OCI-LY3 (cell line): ENCODE results near the gene AOAH.

Source experiments
- H2AFZ ChIP-seq: fragments of 200-600, 300-600 bp; shearing (Covaris generic); 2 replicates; pipeline ENCODE4 v1.6.0; 2014; ENCODE audit warnings: antibody characterized with exemption, low read depth, low read length
- H3K27ac ChIP-seq: fragments of 200-600, 300-600 bp; sonication (generic); 2 replicates; pipeline ENCODE4 v1.5.1; 2014; ENCODE audit warnings: mild to moderate bottlenecking, low read length, moderate library complexity, mixed read lengths
- H3K27me3 ChIP-seq: fragments of 200-600, 300-600 bp; sonication (generic); 2 replicates; pipeline ENCODE4 v1.6.1; 2014; ENCODE audit warnings: low read depth, low read length, mixed read lengths
- H3K36me3 ChIP-seq: fragments of 200-600, 300-600 bp; sonication (generic); replicated peaks from 2 replicates; pipeline ENCODE3; 2014; ENCODE audit warnings: low read depth, low read length, mixed read lengths
- H3K4me1 ChIP-seq: fragments of 300-600, 200-600 bp; sonication (generic); 2 replicates; pipeline ENCODE4 v1.6.1; 2014; ENCODE audit warnings: low read length, mixed read lengths
- H3K4me2 ChIP-seq: fragments of 200-600, 300-600 bp; sonication (generic); 2 replicates; pipeline ENCODE4 v1.6.1; 2014; ENCODE audit warnings: low read length, mixed read lengths
- H3K4me3 ChIP-seq: fragments of 300-600, 200-600 bp; sonication (generic); 2 replicates; pipeline ENCODE4 v1.5.1; 2014; ENCODE audit warnings: antibody characterized with exemption, mild to moderate bottlenecking, low read length, moderate library complexity
- H3K79me2 ChIP-seq: fragments of 300-600, 200-600 bp; shearing (Covaris generic); 2 replicates; pipeline ENCODE4 v1.6.1; 2014; ENCODE audit warnings: mild to moderate bottlenecking, low read length, mixed read lengths
- H3K9ac ChIP-seq: fragments of 300-600, 200-600 bp; shearing (Covaris generic); 2 replicates; pipeline ENCODE4 v1.6.0; 2014; ENCODE audit warnings: mild to moderate bottlenecking, low read length, moderate library complexity
- H3K9me3 ChIP-seq: fragments of 200-600, 300-600 bp; shearing (Covaris generic); 2 replicates; pipeline ENCODE4 v1.6.1; 2014; ENCODE audit warnings: low read length, mixed read lengths; ENCODE audit not compliant: insufficient read depth
- H4K20me1 ChIP-seq: fragments of 200-600, 300-600 bp; sonication (generic); 2 replicates; pipeline ENCODE4 v1.6.1; 2016; ENCODE audit warnings: low read length, mixed read lengths; ENCODE audit not compliant: insufficient read depth
- EZH2phosphoT487 ChIP-seq: fragments of 200-600 bp; shearing (Covaris generic); IDR thresholded peaks from 2 replicates; pipeline ENCODE4 v1.6.1; 2018; ENCODE audit warnings: antibody characterized with exemption, mixed run types, low read depth
- TF ChIP-seq, protein P1 (sequence below): fragments of 200-600, 300-600 bp; sonication (generic); IDR thresholded peaks from 2 replicates; pipeline ENCODE4 v1.5.1; 2014; ENCODE audit warnings: antibody characterized with exemption, low read length, low read depth

Gene AOAH

DNA sequence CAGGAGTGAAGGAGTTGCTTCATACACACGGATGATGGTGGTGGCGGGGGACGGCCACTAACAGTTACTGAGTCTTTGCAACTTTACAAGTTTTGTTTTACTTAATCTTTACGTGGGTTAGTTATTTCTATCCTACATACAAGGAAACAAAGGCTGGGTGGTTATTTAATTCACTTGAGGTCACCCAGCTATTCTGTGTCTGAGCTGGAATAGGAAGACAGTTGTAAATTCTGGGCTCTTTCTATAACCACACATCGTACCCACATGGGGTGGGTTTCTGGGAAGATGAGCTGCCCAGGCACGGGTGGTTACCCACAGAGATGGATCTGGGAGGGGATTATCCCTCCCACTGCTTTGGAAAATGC, 196.8 kb downstream of the AOAH start:
- H4K20me1 ChIP-seq, result no peaks in the 10 kb centered on the region
- H3K79me2 ChIP-seq, result no peaks in the 10 kb centered on the region
- H3K27ac ChIP-seq, result no peak overlapping the region

DNA sequence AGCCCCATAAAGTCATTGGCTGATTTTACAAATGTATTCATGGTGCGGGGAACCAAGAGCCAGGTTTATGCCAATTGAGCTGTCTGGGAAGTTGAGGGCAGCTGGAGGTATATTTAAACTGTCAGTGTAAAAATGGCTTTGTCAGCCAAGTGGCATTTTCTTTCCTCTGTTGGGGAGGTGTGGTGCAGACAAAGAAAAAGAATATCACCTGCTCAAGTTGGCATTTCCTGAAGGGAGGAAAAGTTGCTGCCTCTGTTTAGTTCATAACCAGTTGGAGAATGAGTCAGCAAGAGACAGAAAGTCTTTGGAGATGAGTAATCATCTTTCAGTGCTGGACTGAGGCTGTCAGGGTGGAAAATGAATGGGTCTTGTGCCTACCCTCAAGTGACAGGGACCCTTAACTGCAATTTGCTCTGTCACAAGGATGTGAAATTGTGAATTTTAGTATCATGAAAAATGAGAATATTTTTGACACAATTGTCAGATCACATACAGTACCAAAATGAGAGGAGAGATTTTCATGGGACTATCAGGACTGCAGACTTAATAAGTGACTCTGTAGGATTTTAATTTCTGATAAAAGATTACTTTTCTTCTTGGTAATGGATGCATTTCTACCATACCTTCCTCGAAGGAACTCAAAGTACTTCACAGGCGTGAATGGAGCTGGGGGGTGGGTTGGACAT, 197.3 kb downstream of the AOAH start:
- H3K27ac ChIP-seq, result no peak overlapping the region
- no peak overlapping the region for H3K9ac ChIP-seq
- H2AFZ ChIP-seq, result no peak overlapping the region
- H3K4me2 ChIP-seq, result peak overlapping the region; percentile 35
- peaks cover 48% of the 10 kb centered on the region for H3K27me3 ChIP-seq
- H3K9me3 ChIP-seq, result no peaks in the 10 kb centered on the region
- H4K20me1 ChIP-seq, result no peaks in the 10 kb centered on the region
- H3K4me3 ChIP-seq, result no peak overlapping the region
- H3K4me1 ChIP-seq, result peaks cover 32% of the 10 kb centered on the region
- H3K36me3 ChIP-seq, result no peaks in the 10 kb centered on the region
- no peaks in the 10 kb centered on the region for H3K79me2 ChIP-seq
- TF ChIP-seq, protein P1, sequence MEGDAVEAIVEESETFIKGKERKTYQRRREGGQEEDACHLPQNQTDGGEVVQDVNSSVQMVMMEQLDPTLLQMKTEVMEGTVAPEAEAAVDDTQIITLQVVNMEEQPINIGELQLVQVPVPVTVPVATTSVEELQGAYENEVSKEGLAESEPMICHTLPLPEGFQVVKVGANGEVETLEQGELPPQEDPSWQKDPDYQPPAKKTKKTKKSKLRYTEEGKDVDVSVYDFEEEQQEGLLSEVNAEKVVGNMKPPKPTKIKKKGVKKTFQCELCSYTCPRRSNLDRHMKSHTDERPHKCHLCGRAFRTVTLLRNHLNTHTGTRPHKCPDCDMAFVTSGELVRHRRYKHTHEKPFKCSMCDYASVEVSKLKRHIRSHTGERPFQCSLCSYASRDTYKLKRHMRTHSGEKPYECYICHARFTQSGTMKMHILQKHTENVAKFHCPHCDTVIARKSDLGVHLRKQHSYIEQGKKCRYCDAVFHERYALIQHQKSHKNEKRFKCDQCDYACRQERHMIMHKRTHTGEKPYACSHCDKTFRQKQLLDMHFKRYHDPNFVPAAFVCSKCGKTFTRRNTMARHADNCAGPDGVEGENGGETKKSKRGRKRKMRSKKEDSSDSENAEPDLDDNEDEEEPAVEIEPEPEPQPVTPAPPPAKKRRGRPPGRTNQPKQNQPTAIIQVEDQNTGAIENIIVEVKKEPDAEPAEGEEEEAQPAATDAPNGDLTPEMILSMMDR, result no peak
- TF ChIP-seq EZH2phosphoT487, result no peak

More for the DNA sequence above, 196.8 kb downstream of the AOAH start:
- Histone ChIP-seq H3K4me2 (peak overlapping the region; percentile 35), H3K9ac (no peak overlapping the region), H3K36me3 (no peaks in the 10 kb centered on the region), H3K4me3 (no peak overlapping the region), H3K27me3 (peaks cover 43% of the 10 kb centered on the region), H3K9me3 (no peaks in the 10 kb centered on the region), H2AFZ (no peak overlapping the region), H3K4me1 (peaks cover 37% of the 10 kb centered on the region)
- no peak for TF ChIP-seq EZH2phosphoT487
- TF ChIP-seq, protein P1, result no peak

DNA sequence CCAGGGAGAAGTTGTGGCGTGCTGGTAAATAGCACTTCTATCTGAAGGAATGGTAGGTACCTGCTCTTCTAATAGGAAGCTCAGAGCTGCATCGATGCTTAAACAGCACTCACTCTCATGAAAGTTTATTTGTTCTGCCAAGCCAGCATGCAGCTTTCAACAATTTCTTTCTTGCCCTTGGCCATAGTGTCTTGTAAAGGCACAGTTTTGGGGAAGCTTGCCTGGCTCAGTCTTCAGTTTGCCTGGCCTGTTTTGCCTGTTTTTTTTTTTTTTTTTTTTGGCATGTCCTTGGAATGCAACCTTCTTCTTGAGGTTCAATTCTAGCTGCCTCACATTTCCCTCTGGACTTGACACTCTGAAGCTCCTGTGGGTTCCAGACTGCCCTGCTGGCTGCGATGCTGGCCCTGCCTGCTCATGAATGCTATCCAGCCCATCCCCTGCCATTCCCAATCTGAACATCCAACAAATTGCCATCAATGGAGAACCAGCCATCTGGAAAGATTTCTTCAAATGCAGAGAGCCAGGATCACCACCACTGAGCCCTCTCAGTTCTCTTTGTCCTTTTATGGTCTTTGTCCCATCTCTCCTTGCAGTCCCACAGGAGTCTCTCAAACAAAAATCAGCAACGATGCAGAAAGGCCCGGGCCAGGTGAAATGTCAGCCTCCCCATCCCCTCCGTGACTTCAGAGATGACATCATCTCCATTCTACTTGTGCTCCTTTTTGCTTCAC, 200.8 kb downstream of the AOAH start:
- peaks cover 21% of the 10 kb centered on the region for H3K4me1 ChIP-seq
- no peak overlapping the region for H3K4me3 ChIP-seq
- TF ChIP-seq, protein P1, result no peak
- no peak for TF ChIP-seq EZH2phosphoT487
- H3K36me3 ChIP-seq, result no peaks in the 10 kb centered on the region
- H3K4me2 ChIP-seq, result no peak overlapping the region
- peaks cover 60% of the 10 kb centered on the region for H3K27me3 ChIP-seq
- no peaks in the 10 kb centered on the region for H4K20me1 ChIP-seq
- H3K9me3 ChIP-seq, result no peaks in the 10 kb centered on the region
- no peak overlapping the region for H3K9ac ChIP-seq
- no peak overlapping the region for H2AFZ ChIP-seq
- H3K79me2 ChIP-seq, result no peaks in the 10 kb centered on the region
- no peak overlapping the region for H3K27ac ChIP-seq

DNA sequence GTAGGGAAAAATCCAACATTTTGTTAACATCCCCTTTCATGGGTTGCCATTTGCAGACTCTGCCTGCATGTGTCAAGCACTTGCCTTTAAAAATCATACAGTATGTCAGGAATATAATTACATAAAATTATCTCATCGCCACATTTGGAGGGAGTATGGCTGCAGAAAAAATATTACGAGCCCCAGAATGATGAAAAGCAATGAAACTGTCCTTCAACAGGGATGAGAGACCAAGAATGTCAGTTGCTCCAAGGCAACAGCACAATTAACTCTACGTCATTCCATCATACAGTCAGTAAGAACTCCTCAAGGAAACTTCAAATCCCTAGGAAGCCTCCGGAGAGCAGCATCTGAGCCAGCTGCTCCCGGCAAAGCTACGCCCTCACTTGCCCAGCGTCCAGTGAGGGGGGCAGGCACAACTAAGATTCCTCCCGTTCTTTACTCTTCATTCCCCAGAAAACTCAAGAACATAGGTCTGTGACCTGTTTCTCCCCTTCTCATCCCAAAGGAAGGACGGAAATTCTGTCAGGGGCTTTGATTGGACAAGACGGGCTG, 201.8 kb downstream of the AOAH start:
- TF ChIP-seq, protein P1, result no peak
- no peak for TF ChIP-seq EZH2phosphoT487
- no peak overlapping the region for H3K9ac ChIP-seq
- H3K27me3 ChIP-seq, result peaks cover 53% of the 10 kb centered on the region
- no peak overlapping the region for H3K27ac ChIP-seq
- no peaks in the 10 kb centered on the region for H3K36me3 ChIP-seq
- H3K4me1 ChIP-seq, result peaks cover 14% of the 10 kb centered on the region
- H3K4me2 ChIP-seq, result no peak overlapping the region
- no peaks in the 10 kb centered on the region for H3K79me2 ChIP-seq
- H3K4me3 ChIP-seq, result no peak overlapping the region
- no peaks in the 10 kb centered on the region for H3K9me3 ChIP-seq
- no peaks in the 10 kb centered on the region for H4K20me1 ChIP-seq
- H2AFZ ChIP-seq, result no peak overlapping the region
